ENCODE results near the gene S1PR4.
"Not testable (repeated sequence)": the region's sequence is repeated elsewhere in the genome, so short reads cannot be mapped to it uniquely, and the experiment has no call there.

The S1PR4 gene

DNA sequence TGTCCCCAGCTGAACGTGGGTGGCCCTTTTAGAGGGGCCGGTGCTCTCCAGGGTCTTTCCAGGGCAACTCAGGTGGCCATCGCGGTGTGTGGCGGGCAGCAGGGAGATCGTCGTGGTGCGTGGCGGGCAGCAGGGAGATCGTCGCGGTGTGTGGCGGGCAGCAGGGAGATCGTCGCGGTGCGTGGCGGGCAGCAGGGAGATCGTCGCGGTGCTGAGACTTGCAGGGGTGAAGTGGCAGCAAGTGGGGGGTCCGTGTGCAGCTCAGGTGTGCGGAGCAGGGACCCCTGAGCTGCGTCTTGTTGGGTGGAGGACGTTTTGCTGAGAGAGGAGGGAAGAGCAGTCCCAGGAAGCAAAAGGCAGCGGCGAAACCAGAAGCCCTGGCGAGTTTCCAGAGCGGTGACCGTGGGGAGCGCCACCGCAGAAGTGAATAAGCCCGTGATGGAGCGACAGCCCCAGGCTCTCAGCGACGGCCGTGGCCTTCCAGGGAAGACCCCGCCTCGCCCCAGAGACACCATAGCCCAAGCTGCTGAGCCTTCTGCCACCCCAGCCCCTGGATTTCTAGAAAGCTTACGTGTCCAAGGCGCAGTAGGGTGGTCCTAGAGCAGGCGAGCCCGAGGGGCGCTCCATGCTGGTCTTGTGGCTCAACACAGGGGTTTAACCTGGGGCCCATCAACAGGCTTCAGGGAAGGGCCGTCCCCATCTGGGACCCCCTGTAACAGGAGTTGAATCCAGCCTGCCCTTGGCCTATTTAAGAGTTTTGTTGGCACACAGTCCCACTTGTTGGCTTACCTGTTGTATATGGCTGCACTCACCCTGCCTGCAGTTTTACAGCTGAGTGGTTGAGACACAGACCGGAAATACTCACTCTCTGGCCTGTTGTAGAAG is 12.6 kb downstream of the S1PR4 start:
- no peak for DNase-seq (ENCODE audit: low read depth)
- H3K4me3 ChIP-seq (ENCODE audit: low read depth, low read length), result no peak overlapping the region
- TF ChIP-seq, protein P1, sequence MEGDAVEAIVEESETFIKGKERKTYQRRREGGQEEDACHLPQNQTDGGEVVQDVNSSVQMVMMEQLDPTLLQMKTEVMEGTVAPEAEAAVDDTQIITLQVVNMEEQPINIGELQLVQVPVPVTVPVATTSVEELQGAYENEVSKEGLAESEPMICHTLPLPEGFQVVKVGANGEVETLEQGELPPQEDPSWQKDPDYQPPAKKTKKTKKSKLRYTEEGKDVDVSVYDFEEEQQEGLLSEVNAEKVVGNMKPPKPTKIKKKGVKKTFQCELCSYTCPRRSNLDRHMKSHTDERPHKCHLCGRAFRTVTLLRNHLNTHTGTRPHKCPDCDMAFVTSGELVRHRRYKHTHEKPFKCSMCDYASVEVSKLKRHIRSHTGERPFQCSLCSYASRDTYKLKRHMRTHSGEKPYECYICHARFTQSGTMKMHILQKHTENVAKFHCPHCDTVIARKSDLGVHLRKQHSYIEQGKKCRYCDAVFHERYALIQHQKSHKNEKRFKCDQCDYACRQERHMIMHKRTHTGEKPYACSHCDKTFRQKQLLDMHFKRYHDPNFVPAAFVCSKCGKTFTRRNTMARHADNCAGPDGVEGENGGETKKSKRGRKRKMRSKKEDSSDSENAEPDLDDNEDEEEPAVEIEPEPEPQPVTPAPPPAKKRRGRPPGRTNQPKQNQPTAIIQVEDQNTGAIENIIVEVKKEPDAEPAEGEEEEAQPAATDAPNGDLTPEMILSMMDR (IDR thresholded peaks at IDR 0.05; ENCODE audit: low read depth, low read length, missing control alignments), result no peak
- in situ Hi-C loops (cut with HindIII; ENCODE audit: low sequenced_read_pairs), result no loop called here

DNA sequence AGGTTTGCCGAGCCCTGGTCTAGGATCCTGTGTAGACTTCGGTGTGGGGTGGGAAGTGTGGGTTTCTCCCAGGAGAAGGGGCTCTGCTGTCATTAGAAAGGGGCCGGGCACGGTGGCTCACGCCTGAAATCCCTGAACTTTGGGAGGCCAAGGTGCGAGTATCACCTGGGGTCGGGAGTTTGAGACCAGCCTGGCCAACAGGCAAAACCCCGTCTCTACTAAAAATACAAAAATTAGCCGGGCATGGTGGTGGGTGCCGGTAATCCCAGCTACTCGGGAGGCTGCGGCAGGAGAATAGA is 13.2 kb downstream of the S1PR4 start:
- H3K4me3 ChIP-seq (ENCODE audit: low read depth, low read length); DNase-seq (ENCODE audit: low read depth); in situ Hi-C loops (cut with HindIII; ENCODE audit: low sequenced_read_pairs): not testable (repeated sequence)

DNA sequence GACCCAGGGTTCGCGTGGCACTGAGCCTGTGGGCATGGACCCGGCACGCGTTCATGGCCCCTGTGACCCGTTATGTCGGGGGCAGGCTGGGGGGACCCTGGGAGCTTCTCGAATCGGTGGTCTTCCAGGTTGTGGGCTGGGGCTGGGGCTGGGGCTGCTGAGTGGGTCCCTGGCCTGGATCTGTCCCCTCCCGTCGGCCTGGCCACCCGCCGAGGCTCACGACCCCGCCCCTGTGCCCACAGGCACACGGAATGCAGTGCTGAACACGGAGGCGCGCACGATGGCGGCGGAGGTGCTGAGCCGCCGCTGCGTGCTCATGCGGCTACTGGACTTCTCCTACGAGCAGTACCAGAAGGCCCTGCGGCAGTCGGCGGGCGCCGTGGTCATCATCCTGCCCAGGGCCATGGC is 13.7 kb downstream of the S1PR4 start:
- in situ Hi-C loops (cut with HindIII; ENCODE audit: low sequenced_read_pairs), result no loop called here
- TF ChIP-seq, protein P1 (IDR thresholded peaks at IDR 0.05; ENCODE audit: low read depth, low read length, missing control alignments), result no peak
- H3K4me3 ChIP-seq (ENCODE audit: low read depth, low read length), result no peak overlapping the region
- DNase-seq (ENCODE audit: low read depth), result no peak

DNA sequence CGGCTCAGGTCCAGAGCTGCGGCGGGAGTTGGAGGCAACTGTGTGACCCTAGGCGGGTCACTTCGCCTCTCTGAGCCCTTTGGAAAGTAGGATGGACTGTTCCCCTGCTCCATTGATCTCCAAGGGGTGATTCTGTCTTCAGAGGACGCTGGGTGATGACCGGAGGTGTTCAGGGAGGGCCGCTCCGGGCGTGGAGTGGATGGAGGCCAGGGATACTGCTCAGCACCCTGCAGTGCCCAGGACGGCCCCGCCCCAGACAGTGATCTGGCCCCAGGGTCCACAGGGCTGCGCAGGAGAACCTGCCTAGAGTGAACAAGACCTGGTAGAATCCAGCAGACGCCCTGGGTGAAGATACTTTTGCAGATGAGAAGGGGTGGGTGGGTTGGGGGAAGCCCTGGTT is 14.1 kb downstream of the S1PR4 start:
- no peak for DNase-seq (ENCODE audit: low read depth)
- in situ Hi-C loops (cut with HindIII; ENCODE audit: low sequenced_read_pairs), result no loop called here
- TF ChIP-seq, protein P1 (IDR thresholded peaks at IDR 0.05; ENCODE audit: low read depth, low read length, missing control alignments), result no peak
- H3K4me3 ChIP-seq (ENCODE audit: low read depth, low read length), result no peak overlapping the region

DNA sequence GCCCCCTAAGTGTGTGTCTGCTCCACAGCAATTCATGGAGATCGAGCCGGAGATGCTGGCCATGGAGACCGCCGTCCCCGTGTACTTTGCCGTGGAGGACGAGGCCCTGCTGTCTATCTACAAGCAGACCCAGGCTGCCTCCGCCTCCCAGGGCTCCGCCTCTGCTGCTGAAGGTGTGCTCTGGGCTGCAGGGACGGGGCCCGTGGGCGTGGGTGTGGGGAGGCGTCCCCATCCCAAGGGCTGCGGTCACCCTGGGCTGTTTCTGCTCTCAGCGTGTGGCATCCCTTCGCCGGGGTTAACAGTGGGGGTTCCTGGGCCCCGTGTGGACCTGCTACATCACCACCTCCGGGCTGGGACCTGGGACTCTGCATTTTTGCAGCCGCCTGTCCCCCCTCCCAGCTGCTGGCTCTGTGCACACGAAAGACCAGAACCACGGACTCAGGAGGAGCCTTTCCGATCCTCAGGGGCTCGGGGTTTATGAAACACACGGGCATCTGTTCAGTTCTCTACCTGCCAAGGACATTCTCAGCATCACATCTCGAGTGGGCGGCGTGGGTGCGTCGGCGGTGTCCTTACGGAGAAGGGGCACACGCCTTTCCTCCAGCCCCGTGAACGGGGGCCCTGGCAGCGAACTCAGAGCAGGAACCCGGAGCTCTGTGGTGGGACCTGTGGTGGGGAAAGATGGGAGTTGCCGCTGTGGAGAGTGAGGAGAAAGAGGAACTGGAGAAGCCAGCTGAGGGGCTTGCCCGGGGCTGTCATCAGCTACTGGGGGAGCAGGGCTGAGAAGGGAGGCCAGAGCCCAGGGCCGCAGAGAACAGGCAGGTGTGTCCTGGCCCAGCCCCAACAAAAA is 14.9 kb downstream of the S1PR4 start:
- TF ChIP-seq, protein P1 (IDR thresholded peaks at IDR 0.05; ENCODE audit: low read depth, low read length, missing control alignments), result no peak
- H3K4me3 ChIP-seq (ENCODE audit: low read depth, low read length), result no peak overlapping the region
- in situ Hi-C loops (cut with HindIII; ENCODE audit: low sequenced_read_pairs), result no loop called here
- DNase-seq (ENCODE audit: low read depth), result no peak

DNA sequence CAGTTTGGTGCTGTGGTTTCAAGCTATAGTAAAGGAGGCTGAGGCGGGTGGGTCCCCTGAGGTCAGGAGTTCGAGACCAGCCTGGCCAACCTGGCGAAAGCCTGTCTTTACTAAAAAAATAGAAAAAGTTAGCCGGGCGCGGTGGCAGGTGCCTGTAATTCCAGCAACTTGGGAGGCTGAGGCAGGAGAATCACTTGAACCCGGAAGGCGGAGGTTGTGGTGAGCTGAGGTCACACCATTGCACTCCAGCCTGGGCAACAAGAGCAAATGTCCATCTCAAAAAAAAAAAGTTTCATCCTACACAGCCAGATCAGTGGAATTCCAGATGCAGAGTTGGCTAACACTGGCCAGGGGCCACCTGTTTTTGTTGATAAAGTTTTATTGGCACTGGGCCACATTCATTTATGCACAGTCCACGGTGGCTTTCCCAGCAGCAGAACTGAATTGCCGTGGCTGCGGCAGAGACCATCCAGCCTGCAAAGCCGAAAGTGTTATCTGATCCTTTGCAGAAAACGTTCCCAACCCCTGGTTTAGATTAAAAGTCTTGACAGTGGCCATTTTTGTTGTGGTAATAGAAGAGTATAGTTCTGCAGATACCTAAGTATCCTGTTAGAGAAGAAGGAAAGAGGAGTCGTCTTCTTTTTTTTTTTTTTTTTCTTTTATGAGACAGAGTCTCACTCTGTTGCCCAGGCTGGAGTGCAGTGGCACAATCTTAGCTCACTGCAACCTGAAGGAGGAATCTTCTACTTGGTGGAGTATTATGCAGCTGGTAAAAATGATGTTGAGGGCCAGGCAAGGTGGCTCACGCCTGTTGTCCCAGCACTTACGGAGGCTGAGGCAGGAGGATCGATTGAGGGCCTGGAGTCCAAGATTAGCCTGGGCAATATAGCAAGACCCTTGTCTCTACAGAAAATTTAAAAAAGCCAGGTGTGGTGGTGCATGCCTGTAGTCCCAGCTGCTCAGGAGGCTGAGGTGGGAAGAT is 15.8 kb downstream of the S1PR4 start:
- in situ Hi-C loops (cut with HindIII; ENCODE audit: low sequenced_read_pairs), result no loop called here
- TF ChIP-seq, protein P1 (IDR thresholded peaks at IDR 0.05; ENCODE audit: low read depth, low read length, missing control alignments), result no peak
- no peak overlapping the region for H3K4me3 ChIP-seq (ENCODE audit: low read depth, low read length)
- DNase-seq (ENCODE audit: low read depth), result no peak

All from astrocyte of the cerebellum (primary cell).